ENCODE measurements around the gene IMMP2L.

IMMP2L gene

GRCh38 chr7:110637252-110637651 lies 925.0 kb downstream of the IMMP2L start:
- no peak for DNase-seq (ENCODE audit: insufficient read length, low spot score)
- FAIRE-seq = no peak

GRCh38 chr7:110633313-110633712 lies 929.0 kb downstream of the IMMP2L start:
- FAIRE-seq (no peak), DNase-seq (ENCODE audit: insufficient read length, low spot score) (no peak)

- FAIRE-seq (no peak), DNase-seq (ENCODE audit: insufficient read length, low spot score) (no peak)
These were observed 935.9 kb downstream of the IMMP2L start for GRCh38 chr7:110626414-110626813.

GRCh38 chr7:110625294-110625693 lies 937.0 kb downstream of the IMMP2L start:
- DNase-seq (ENCODE audit: insufficient read length, low spot score) (no peak), FAIRE-seq (no peak)

GRCh38 chr7:110623436-110623835 lies 938.9 kb downstream of the IMMP2L start:
- no peak for DNase-seq (ENCODE audit: insufficient read length, low spot score)
- no peak for FAIRE-seq

GRCh38 chr7:110621289-110621688 lies 941.0 kb downstream of the IMMP2L start:
- no peak for FAIRE-seq

GRCh38 chr7:110620110-110620735 lies 942.1 kb downstream of the IMMP2L start:
- FAIRE-seq (no peak), DNase-seq (ENCODE audit: insufficient read length, low spot score) (no peak)

More at GRCh38 chr7:110621289-110621688, 941.0 kb downstream of the IMMP2L start:
- DNase-seq (ENCODE audit: insufficient read length, low spot score) = no peak
